K562 (cell line): ENCODE results near the gene RNF181. TPM values are rescaled to one million over a fixed set of nuclear protein-coding genes. Genes with fewer than 3 reads are reported as not detected.

Experiments
- ATAC-seq: fragments of 200-7000 bp; cut with Tn5 transposase; 3 replicates; pipeline ENCODE4 v1.9.1; 2020; ENCODE audit warnings: moderate library complexity
- BruUV-seq: library from RNA; stranded (reverse); fragments of 400-500 nt; replicated peaks from 2 replicates; lab custom pipeline; 2021; lab: Mats Ljungman, UMichigan
- CTCF ChIA-PET: fragments of 300-600 bp; formaldehyde crosslinking; extraction: SDS; loops from one replicate; lab custom pipeline; 2021; ENCODE audit warnings: low intra/inter-chr PET ratio; lab: Yijun Ruan, JAX
- POLR2A ChIA-PET: fragments of 300-600, 350-650 bp; sonication (Branson Sonifier 250); formaldehyde crosslinking; extraction: SDS; loops from one replicate; lab custom pipeline; 2021; ENCODE audit warnings: antibody characterized with exemption, inconsistent platforms; lab: Yijun Ruan, JAX
- DNase-seq, 4 experiments: peaks; one replicate each; pipeline versions ENCODE4 v3.0.0 to v3.0.0-alpha.2; 2011 to 2018; ENCODE audit warnings: low spot score in 3 of 4, mixed read lengths in 3 of 4; ENCODE audit errors: extremely low read depth in 1 of 4
- FAIRE-seq: peaks from 2 replicates; lab custom pipeline; 2011; peaks lifted over from hg19 to GRCh38; lab: Jason Lieb, UNC
- H2AFZ ChIP-seq: 2 replicates; pipeline ENCODE4 v1.6.0; 2011; ENCODE audit warnings: low read depth, low read length, control low read depth, inconsistent platforms
- H3K27ac ChIP-seq: fragments of 200-600 bp; 3 replicates; pipeline ENCODE4 v1.8.0; 2011; ENCODE audit warnings: low read depth, mild to moderate bottlenecking, control low read depth, inconsistent platforms, low read length, moderate library complexity, mixed read lengths; ENCODE audit errors: extremely low read depth
- H3K27me3 ChIP-seq, 2 experiments: fragments of 300-600 bp in 1 of 2; 2 replicates in 1 of 2; 3 replicates in 1 of 2; pipeline versions ENCODE4 v1.6.0 to v1.8.0; 2011; ENCODE audit warnings: inconsistent platforms in 2 of 2, low read length in 2 of 2, mild to moderate bottlenecking in 1 of 2, mixed read lengths in 1 of 2, moderate library complexity in 1 of 2; ENCODE audit not compliant: control insufficient read depth in 2 of 2, insufficient read depth in 2 of 2
- H3K36me3 ChIP-seq: fragments of 300-600 bp; 3 replicates; pipeline ENCODE4 v1.8.0; 2011; ENCODE audit warnings: mild to moderate bottlenecking, low read length, inconsistent platforms; ENCODE audit not compliant: control insufficient read depth, insufficient read depth
- H3K4me1 ChIP-seq, 2 experiments: fragments of 200-600 bp in 1 of 2; replicated peaks in 1 of 2; 2 replicates in 1 of 2; 3 replicates in 1 of 2; pipeline versions ENCODE4 v1.5.1 to v1.8.0; 2011; ENCODE audit warnings: inconsistent platforms in 2 of 2, low read length in 2 of 2, mild to moderate bottlenecking in 1 of 2, mixed read lengths in 1 of 2, moderate library complexity in 1 of 2; ENCODE audit not compliant: control insufficient read depth in 2 of 2, insufficient read depth in 2 of 2
- H3K4me2 ChIP-seq: 2 replicates; pipeline ENCODE4 v1.6.1; 2011; ENCODE audit warnings: low read length, control low read depth, inconsistent platforms, mixed read lengths; ENCODE audit not compliant: insufficient read depth
- H3K4me3 ChIP-seq: fragments of 200-600 bp; sonication (generic), shearing (Covaris generic); 2 replicates; pipeline ENCODE4 v1.5.1; 2016; ENCODE audit warnings: control low read depth, inconsistent platforms
- H3K79me2 ChIP-seq: fragments of 200-600 bp; 3 replicates; pipeline ENCODE4 v1.8.0; 2011; ENCODE audit warnings: low read length, inconsistent platforms; ENCODE audit not compliant: control insufficient read depth, insufficient read depth
- H3K9ac ChIP-seq, 2 experiments: 2 replicates each; pipeline versions ENCODE4 v1.6.0 to v1.6.1; 2011; ENCODE audit warnings: low read depth in 2 of 2, low read length in 2 of 2, control low read depth in 1 of 2, inconsistent platforms in 1 of 2, mild to moderate bottlenecking in 1 of 2, mixed read lengths in 1 of 2; ENCODE audit not compliant: insufficient read depth in 1 of 2
- H3K9me1 ChIP-seq: one replicate; pipeline ENCODE4 v1.6.0; 2011; ENCODE audit warnings: inconsistent platforms, mild to moderate bottlenecking, low read length, moderate library complexity; ENCODE audit not compliant: control insufficient read depth, insufficient read depth
- H3K9me3 ChIP-seq: replicated peaks from 2 replicates; pipeline ENCODE4 v1.5.1; 2011; ENCODE audit warnings: low read depth, low read length, inconsistent platforms; ENCODE audit not compliant: control insufficient read depth, insufficient read depth
- H4K20me1 ChIP-seq: replicated peaks from 2 replicates; pipeline ENCODE4 v1.6.1; 2011; ENCODE audit warnings: low read length, inconsistent platforms, mixed read lengths; ENCODE audit not compliant: control insufficient read depth, insufficient read depth
- CBFA2T2 ChIP-seq: fragments of 450-650 bp; conservative IDR thresholded peaks from 2 replicates; pipeline ENCODE4 v1.6.1; 2017; ENCODE audit warnings: mild to moderate bottlenecking
- E2F1 ChIP-seq: sonication (generic); formaldehyde crosslinking; IDR thresholded peaks from 2 replicates; pipeline ENCODE4 v1.8.1; 2023; ENCODE audit warnings: mild to moderate bottlenecking, missing genetic modification reagents, moderate library complexity
- ELK1 ChIP-seq: sonication (generic); formaldehyde crosslinking; IDR thresholded peaks from 2 replicates; pipeline ENCODE4 v1.8.1; 2022; ENCODE audit warnings: missing genetic modification reagents
- ERF ChIP-seq: fragments of 450-650 bp; formaldehyde crosslinking; IDR thresholded peaks from 2 replicates; pipeline ENCODE4 v1.4.0; 2020; ENCODE audit warnings: mild to moderate bottlenecking, mixed read lengths
- EWSR1 ChIP-seq: fragments of 450-650 bp; IDR thresholded peaks from 2 replicates; pipeline ENCODE4 v1.6.1; 2018; ENCODE audit warnings: borderline replicate concordance, mild to moderate bottlenecking, low read depth, moderate library complexity; ENCODE audit not compliant: partially characterized antibody
- HMGN3 ChIP-seq: IDR thresholded peaks from 2 replicates; pipeline ENCODE4 v1.6.1; 2011; ENCODE audit warnings: borderline replicate concordance, low read depth, mild to moderate bottlenecking, mixed read lengths, low read length; ENCODE audit not compliant: insufficient read length; ENCODE audit errors: extremely low read depth
- HSF4 ChIP-seq: fragments of 250-450 bp; sonication (Bioruptor Pico); IDR thresholded peaks from 2 replicates; pipeline ENCODE4 v2.1.2; 2022; ENCODE audit warnings: mild to moderate bottlenecking, moderate library complexity, borderline replicate concordance
- MAZ ChIP-seq, 2 experiments: fragments of 450-650 bp in 1 of 2; sonication (generic) in 1 of 2; formaldehyde crosslinking; IDR thresholded peaks in 1 of 2; conservative IDR thresholded peaks in 1 of 2; 2 replicates each; pipeline versions ENCODE4 v1.4.0 to v1.5.0; 2020; ENCODE audit warnings: mild to moderate bottlenecking in 1 of 2, missing genetic modification reagents in 1 of 2
- NEUROD1 ChIP-seq: fragments of 150-350 bp; IDR thresholded peaks from 2 replicates; pipeline ENCODE4 v1.6.1; 2014; ENCODE audit warnings: borderline replicate concordance, low read length, low read depth; ENCODE audit not compliant: partially characterized antibody
- NRF1 ChIP-seq, 2 experiments: fragments of 450-650 bp; IDR thresholded peaks in 1 of 2; conservative IDR thresholded peaks in 1 of 2; 2 replicates each; pipeline ENCODE4 v1.6.1; 2014; ENCODE audit warnings: mild to moderate bottlenecking in 2 of 2
- PREB ChIP-seq: sonication (generic); formaldehyde crosslinking; IDR thresholded peaks from 2 replicates; pipeline ENCODE4 v1.8.1; 2023; ENCODE audit warnings: mild to moderate bottlenecking, missing genetic modification reagents
- SFPQ ChIP-seq: fragments of 200-400 bp; formaldehyde crosslinking; IDR thresholded peaks from 2 replicates; pipeline ENCODE4 v1.6.1; 2017; ENCODE audit warnings: mild to moderate bottlenecking, low read depth, low read length, moderate library complexity
- ZNF444 ChIP-seq: fragments of 250-450 bp; sonication (Bioruptor Pico); IDR thresholded peaks from 2 replicates; pipeline ENCODE4 v1.4.0; 2020; ENCODE audit warnings: mild to moderate bottlenecking, moderate library complexity
- ZSCAN29 ChIP-seq: fragments of 450-650 bp; IDR thresholded peaks from 2 replicates; pipeline ENCODE4 v1.6.1; 2017
- WGBS: fragments of 100-300 bp; shearing (Covaris generic); methylation state at CpG from one replicate; pipeline ENCODE4 v1.1.6; 2016; ENCODE audit warnings: low coverage, mixed read lengths; ENCODE audit not compliant: insufficient coverage; ENCODE audit errors: missing lambda C conversion rate; 5-methylcytosine and 5-hydroxymethylcytosine counted together
- in situ Hi-C: fragments of 300-500 bp; cut with MboI; formaldehyde crosslinking; loops from 4 replicates; pipeline ENCODE4 v1.15.0; 2018; ENCODE audit warnings: inconsistent platforms, mixed read lengths
- intact Hi-C: fragments of 100-400 bp; cut with micrococcal nuclease; formaldehyde crosslinking; loops from 2 replicates; pipeline ENCODE4 v1.14.2; 2022
- polyA plus RNA-seq, 8 experiments: library from polyadenylated mRNA; depleted of rRNA in 4 of 8; stranded (reverse) in 5 of 8; unstranded in 3 of 8; fragments of >200 nt; fragmentation: Nextera tagmentation in 2 of 8; fragmentation: Illumina TruSeq in 1 of 8; extraction: Ambion mirVana in 2 of 8; extraction: Trizol in 1 of 8; gene quantifications; 2 replicates each; pipeline versions ENCODE4 v1.2.1 to v1.2.3, GENCODE V29; 2011 to 2014; ENCODE audit warnings: inconsistent platforms in 1 of 8, missing spikeins in 1 of 8
- total RNA-seq, 7 experiments: library from RNA; depleted of rRNA in 6 of 7; stranded (reverse); fragments of >200 nt in 6 of 7; fragmentation: Illumina TruSeq in 2 of 7; extraction: Trizol in 2 of 7; gene quantifications; 2 replicates each; pipeline versions ENCODE4 v1.2.1 to v1.2.3, GENCODE V29; 2011 to 2021; ENCODE audit warnings: low replicate concordance in 1 of 7

The RNF181 gene
- total and polyA plus RNA-seq, 9 of the 15 experiments (the other 6 are each of a cell fraction or from before 2014, with no cell fraction given) = 139 to 492 (median 253) TPM

GRCh38 chr2:85611705-85612587 is 16.4 kb downstream of the RNF181 start, which contains the start of gene C2orf68:
C2orf68 (minus strand) TSS chr2:85612066; CDS start chr2:85611984, 82 bp downstream.
- CTCF ChIA-PET = interaction anchor here (0.6 kb wide), 1 partner anchor 60 kb away, joined by 4 read pairs; no protein-coding TSS in a partner anchor
- Histone ChIP-seq H3K4me1 (peaks cover 4 to 33% of the 10 kb centered on the region in 2 experiments; a peak in 4 of 5 replicates), H3K36me3 (peaks cover 29% of the 10 kb centered on the region; the same call in 2 of the 3 replicates), H3K9ac (peak within 1 kb of the TSS; percentile 67 to 97), H3K4me3 (peak within 1 kb of the TSS; percentile 83), H3K79me2 (peaks cover 39% of the 10 kb centered on the region), H3K9me3 (no peaks in the 10 kb centered on the region), H4K20me1 (no peaks in the 10 kb centered on the region), H2AFZ (peak within 1 kb of the TSS; percentile 75), H3K27me3 (no peaks in the 10 kb centered on the region), H3K27ac (peak within 1 kb of the TSS; percentile 75), H3K9me1 (no peaks in the 10 kb centered on the region), H3K4me2 (peak within 1 kb of the TSS; percentile 85)
- intact Hi-C loops = loop anchor here (5.0 kb wide), 1 partner anchor 35 kb away; the partner anchor contains the start of gene VAMP8
- BruUV-seq = TSS peak; percentile 86
- FAIRE-seq (peak; percentile 80), DNase-seq (peak; percentile 88 to 96 (median 91)), ATAC-seq (peak; percentile 87)
- POLR2A ChIA-PET = interaction anchor here (0.7 to 1.8 kb wide), 18 partner anchors 8 to 378 kb away, joined by 3 to 17 read pairs (median 4); partner anchors contain the start of genes GGCX, MAT2A, RNF181 and TMEM150A
- in situ Hi-C loops = no loop called here
- 1% methylated on average over 54 of the region's 73 CpGs for WGBS
- TF ChIP-seq ELK1 (CRISPR knock-in tag) (no peak), CBFA2T2 (no peak), HMGN3 (peak; percentile 85), MAZ (CRISPR knock-in tag; conservative IDR thresholded peaks at IDR 0.05 in 1 of 2, IDR thresholded peaks at IDR 0.05 in 1 of 2) (peak; percentile 67 to 88), SFPQ (no peak), EWSR1 (no peak), ERF (CRISPR knock-in tag) (no peak), ZSCAN29 (0 out of 2 replicates have a peak, but pooled peaks have one; percentile 48), NRF1 (conservative IDR thresholded peaks at IDR 0.05 in 1 of 2, IDR thresholded peaks at IDR 0.05 in 1 of 2) (peak; percentile 73 to 76), PREB (no peak), ZNF444 (CRISPR knock-in tag) (no peak), HSF4 (CRISPR knock-in tag) (no peak), E2F1 (CRISPR knock-in tag) (no peak), NEUROD1 (peak; percentile 64)
